ENCODE results near the gene SLC4A2.

Gene SLC4A2

DNA sequence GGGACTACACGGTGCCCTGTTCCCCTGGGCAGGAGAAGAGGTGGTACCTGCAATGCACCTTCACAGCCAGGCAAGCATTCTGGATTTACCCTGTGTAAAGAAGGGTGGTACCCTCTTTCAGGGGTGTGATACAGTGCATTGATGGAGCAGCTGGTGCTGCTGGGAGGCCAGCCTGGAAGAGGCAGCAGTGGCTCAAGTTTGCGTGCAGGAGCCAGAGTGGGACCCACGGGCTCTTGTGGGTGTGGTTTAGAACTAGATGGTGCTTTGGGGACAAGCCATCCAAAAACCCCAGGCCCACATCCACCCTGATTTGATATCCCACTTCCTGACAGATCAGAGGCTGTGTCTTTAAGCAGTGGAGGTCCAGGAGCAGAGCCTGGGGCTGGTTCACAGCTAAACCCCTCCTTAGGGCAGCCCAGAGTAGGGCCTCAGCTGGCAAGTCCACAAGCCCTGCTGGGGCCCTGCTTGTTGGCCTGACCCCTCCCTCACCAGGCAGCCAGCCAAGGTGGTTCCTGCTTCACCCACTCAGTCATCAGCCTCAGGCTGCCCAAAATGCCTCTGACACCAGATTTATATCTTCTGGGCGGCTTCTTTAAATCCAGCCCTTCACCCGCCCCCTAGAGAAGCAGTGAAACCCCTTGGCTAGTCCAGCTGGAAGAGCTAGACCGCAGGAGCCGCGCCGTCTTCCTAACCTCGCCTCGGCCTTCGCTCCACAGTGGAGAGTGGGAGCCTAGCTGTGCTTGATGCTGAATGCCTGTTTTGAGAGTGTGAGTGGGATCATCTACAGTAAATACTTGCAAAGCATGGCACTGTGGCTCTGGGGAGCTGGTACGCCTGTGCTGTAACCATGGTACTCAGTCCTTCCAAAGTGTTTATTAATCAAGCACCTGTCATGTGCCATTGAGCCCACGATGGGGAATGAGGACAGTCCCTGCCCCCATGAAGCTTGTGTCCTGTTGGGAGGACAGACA lies 12.5 kb upstream of the SLC4A2 start:
- DNase-seq: peak; percentile 75

DNA sequence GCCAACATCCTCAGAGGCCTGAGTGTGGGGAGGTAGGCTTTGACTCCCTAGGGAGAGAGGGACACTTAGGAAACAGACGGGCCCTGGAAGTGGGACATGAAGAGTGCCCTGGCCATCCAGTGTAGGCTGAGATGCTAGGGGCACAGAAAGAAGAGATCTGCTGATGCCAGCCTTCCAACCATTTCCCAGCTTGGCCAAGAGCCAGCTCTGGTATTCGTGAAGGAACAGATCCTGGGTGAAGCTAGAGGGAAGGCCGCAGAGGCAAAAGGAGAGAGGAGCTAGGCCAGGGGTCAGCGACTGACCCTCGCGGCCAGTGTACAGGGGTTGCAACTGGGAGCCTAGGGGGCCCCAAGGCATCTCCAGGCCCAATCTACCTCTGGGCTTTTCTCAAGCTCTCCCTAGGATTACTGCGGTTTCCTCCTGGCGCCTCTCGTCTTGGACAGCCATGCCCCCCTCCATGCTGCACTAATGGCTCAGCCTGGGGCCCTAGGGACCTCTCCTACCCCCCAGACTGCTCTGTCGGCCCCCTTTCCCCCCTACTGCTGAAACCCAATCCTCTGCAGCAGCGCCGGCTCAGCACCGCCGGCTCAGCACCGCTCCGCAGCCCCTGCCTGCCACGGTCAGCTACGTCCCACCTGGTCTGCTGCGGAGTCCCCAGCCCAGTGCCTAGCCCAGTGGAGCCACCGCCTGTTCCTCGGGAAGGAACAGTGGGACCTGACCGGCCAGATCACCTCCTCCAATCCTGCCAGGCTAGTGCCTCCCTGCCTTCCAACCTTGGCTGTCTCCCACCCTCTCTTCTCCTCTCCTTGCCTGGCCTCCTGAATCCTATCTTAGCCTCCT lies 11.2 kb upstream of the SLC4A2 start, which contains the start of gene ASIC3:
ASIC3 (plus strand) TSS at position 556 of the 840 bp plus-strand sequence. CDS start 355 bp downstream, outside the sequence.
- DNase-seq: no peak

DNA sequence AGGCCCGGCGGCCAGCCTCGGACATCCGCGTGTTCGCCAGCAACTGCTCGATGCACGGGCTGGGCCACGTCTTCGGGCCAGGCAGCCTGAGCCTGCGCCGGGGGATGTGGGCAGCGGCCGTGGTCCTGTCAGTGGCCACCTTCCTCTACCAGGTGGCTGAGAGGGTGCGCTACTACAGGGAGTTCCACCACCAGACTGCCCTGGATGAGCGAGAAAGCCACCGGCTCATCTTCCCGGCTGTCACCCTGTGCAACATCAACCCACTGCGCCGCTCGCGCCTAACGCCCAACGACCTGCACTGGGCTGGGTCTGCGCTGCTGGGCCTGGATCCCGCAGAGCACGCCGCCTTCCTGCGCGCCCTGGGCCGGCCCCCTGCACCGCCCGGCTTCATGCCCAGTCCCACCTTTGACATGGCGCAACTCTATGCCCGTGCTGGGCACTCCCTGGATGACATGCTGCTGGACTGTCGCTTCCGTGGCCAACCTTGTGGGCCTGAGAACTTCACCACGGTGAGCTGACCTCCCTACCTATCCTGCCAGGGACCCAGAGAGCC lies 10.4 kb upstream of the SLC4A2 start:
- no peak for DNase-seq

DNA sequence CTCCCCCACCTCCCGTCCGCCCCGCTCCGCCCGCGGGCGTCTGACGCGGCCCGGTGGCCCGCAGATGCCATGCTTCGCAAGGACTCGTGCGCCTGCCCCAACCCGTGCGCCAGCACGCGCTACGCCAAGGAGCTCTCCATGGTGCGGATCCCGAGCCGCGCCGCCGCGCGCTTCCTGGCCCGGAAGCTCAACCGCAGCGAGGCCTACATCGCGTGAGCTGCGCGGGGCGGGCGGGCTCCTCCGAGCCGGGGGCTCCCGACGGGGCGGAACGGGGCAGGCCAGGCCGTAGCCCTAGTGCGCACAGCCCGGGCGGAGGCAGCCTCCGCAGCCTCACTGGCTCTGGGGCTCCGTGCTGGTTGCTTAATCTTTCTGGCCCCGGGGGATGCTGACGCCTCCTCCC lies 8.3 kb upstream of the SLC4A2 start:
- DNase-seq: peak; percentile 78

DNA sequence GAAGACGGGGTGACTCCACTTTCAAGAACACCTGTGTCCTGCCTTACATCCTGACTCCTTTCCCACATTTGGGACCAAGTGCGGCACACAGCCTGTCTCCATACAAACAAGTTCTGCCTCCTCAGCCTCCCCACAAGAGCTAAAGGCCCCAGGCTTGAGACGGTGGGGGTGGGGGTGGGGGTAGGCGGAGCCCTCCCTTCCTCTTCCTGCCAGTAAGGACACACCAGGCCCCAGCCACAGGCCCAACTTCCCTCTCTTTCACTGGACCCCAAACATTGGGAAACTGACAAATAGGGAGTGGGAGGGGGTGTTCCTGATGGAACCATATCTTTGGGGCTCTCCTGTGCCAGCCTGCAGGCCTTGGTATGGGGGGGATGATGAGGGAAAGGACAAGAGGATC lies 6.3 kb upstream of the SLC4A2 start:
- no peak for DNase-seq

DNA sequence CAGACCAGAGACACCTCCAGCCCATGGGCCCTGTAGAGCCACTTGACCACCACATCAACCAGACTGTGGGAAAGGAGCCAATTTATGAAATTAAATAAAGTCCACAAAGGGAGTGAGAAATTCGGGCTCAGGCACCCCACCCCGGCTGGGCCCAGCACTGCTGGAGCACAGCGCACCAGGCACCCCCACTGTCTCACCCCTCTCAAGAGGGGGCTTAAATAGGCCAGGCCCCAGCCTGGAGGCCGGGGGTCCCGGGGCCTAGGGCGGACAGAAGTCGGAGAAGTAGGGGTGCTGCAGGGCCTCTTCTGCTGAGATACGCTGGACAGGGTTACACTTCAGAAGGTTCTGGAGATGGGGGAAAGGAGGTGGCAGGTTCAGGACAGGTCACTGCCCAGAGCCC lies 5.6 kb upstream of the SLC4A2 start:
- no peak for DNase-seq

DNA sequence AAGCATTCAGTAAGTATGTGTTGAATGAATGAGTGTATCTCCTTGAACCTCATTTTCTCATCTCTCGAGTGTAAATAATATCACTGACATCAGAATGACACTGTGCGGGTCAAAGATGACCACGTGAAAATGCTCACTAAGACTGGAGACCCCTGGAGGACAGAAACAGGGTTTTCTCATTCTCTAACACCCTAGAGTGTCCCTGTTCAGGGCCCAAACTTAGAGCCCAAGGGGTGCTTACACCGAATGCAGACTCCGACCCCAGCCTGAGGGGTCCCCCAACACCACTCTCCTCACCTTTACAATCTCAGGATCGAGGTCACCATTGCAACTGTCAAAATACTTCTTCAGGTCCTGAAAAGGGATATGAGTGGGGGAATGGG lies 3.1 kb upstream of the SLC4A2 start:
- no peak for DNase-seq

DNA sequence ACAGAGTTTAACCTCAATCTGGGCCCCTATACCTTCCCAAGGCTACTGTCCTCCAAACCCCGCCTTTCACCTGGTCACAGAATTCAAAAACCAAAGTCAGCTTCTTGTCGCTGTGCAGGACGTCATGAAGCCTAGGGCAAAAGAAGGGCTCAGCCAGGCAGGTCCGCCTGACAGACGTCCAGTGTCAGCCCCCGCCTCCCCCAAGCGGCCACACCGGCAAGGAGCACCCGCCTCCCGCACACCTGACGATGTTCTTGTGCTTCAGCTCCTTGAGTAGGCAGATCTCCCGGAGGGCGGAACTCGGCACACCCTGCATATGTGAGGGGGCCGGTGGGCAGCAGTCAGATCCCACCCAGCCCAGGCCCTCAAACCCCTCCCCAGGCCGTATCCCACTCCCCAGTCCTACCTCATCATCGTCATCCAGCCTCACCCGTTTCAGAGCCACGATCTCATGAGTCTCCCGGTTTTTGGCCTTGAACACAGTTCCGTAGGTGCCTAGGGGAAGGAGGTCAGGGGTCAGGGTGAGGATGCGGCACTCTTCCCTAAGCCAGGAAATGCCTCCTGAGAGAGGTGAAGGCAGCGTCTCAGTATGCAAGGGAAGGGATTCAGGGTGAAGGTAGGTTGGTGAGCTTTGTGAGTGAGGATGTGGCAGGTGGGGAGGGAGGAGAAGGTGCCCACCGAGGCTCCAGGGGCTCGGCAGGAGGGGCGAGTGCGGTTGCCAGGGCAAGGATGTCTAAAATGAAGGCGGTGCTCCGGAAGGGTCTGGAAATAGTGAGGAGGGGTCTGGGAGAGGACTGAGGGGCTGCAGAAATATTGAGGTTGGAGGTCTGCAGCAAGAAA lies 2.5 kb upstream of the SLC4A2 start:
- DNase-seq: no peak

DNA sequence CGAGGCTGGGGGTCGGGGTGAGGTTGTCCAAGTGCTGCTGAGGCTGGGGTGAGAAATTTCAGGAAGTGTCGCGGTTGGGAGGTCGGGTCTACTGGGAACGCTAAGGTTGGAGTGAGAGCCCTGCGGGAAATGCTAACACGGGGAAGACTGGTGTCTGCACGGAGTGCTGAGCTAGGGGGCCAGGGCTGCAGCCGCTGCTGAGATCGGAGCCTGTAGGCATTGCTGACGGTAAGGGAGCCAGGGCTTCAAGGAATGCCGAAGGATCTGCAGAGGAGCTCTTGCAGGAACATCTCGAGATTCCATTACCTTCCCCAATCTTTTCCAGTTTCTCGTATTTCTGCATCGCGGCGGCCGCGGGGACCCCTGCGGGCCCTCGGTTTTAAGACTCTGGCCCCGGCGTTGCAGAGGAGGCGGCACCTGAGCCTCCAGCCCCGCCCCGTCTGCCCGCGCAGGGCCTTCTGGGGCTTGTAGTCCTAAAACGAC lies 1.8 kb upstream of the SLC4A2 start, which contains the start of gene CDK5:
CDK5 (minus strand) TSS at position 392 of the 483 bp plus-strand sequence; CDS start at position 343, 49 bp downstream.
- no peak for DNase-seq

DNA sequence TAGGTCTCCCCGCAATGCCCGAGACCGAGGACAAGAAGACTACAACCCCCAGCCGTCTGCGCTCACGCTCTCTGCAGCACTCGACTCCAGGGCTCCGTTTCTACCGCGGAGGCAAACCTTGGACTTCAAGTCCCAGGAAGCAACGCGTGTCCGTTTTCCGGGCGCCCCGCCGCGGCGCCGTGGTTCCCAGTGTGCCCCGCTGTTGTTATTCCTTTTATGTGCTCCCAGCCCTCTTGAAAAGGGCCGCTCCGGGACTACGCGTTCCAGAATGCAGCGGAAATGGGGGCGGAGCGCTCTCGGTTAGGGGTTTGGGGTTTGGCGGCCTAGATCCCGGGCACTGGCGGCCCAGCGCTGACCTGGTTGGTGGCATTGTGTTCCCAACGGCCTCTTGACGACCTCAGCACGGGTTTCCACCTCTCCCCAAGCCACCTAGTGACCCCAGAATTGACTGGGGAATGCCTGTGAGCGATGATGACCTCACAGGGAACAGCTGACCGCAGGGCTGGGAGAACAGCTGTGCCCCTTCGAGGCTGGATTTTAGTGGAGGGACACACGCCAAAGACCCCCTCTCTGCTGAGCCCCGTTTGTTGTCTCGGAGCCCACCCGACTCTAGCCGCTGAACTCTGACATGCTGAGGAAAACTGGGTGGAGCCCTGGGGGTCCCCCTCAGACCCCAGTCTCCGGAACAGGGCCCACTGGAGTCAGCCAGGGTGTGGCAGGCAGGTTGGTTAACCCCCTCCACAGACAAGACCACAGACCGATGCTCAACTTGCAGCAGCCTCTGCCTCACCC lies 1.2 kb upstream of the SLC4A2 start:
- peak; percentile 99 for DNase-seq

DNA sequence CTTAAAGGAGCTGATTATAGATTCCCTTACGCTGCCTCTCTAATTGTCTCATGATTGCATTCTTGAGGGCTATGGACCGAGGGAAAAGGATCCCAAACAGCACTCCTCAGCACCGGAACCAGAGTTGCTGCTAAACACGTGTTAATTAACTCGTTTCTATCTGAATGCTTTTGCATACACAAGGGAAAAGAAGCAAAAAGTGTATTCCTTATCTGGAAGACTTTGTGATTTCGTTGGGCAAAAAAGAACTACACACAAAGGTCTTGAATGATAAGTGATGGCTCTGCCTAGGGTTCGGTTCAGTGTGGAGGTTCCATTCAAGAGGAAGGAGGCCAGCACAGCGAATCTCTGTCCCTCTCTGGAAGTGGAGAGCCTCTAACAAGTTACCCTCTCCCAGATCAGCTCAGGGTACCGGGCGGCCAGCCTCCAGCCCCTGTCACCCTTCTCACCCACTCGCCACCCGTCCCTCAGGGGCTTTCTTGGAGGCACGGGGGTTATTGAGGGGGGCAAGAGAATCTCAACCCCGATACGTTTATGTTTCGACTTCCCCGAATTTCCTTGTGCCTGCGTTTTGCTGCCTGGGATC lies 515 bp upstream of the SLC4A2 start:
- no peak for DNase-seq

DNA sequence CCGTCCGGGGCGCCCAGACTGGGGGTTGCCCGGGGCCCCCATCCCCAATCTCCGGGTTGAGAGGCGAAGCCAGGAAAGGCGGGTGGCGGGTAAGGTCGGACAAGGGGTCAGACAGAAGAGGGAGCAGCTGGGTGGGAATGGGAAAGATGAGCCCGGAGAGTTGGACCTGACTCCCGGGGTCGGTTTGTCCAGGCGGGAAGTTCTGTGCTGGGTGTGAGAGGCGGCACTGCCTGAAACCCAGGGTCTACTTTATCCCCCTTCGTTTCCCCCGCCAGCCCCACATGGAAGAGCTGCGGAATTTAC lies 675 bp downstream of the SLC4A2 start:
- DNase-seq: no peak

DNA sequence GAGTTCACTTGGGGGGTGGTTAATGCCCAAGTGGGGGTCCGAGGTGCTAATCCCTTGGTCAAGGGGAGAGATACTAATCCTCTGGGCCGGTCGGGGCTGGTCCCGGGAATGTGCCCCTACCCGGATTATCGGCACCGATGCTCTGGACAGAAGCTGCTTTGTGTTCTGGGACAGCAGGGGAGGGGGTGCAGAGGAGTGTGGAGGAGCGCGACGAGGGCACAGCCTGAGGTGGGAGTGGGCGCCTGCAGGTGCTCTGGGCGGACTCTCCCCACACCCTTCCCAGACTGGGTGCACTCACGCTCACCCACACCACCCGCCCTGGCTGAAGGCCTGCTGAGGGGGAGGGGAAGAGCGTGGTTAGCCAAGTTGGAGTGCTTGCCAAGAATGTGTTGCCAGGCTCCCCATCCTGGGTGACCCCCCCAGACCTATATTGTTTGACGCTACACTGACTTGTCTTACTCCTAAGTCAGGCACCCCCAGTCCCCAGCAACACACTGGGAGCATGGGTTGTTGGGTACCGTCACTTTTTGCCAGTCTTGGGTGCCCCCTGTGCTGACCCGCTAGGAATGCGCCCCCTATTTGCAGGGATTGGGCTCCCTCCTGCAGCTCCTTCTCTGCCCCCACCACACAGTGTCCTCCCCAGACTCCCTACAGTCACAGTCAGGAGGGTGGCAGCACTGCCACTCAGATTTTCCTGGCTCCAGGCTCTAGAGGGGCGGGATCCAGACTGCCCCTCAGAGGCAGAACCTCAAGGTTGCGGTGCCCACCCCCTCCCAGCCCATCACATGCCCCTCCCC lies 1.2 kb downstream of the SLC4A2 start:
- peak; percentile 78 for DNase-seq

DNA sequence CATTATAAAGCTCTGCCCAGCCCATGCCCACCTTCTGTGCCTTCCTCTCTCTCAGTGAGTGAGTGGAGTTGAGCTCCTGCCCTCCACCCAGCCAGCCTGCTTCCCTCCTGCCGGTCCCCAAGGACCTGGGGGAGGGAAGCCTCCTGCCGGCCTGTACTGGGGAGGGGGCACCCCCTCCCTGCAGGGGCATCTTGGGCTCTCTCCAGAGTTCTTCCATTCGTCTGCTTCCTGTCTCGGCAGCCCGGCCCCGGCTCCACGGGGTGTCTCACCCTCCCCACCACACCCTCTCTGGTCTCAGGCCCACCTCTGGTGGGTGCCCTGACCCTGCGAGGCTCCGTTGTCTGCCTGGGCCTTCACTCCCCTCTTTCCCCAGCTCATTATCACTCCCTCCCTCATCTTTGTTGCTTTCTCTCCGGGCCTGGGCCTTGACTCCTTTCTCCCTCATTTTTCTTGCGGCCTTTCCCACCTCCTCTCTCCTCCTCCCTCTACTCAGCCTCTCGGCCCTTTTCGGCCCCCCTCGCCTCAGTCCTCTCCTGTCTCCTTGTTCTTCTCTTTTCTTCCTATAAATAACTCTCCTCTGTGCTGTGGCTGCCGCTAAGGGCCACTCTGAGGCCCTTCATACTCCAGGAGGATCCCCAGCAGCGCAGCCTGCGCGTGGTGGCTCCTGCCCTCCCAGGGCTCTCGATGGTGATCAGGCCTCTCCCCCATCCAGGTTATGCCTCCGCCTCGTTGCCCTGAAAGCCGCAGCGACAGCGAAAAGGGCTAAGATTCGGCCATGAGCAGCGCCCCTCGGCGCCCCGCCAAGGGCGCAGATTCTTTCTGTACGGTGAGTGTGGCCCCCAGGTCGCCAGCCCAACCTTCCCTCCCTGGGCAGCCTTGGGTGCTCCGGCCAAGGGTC lies 2.1 kb downstream of the SLC4A2 start:
- DNase-seq: no peak

DNA sequence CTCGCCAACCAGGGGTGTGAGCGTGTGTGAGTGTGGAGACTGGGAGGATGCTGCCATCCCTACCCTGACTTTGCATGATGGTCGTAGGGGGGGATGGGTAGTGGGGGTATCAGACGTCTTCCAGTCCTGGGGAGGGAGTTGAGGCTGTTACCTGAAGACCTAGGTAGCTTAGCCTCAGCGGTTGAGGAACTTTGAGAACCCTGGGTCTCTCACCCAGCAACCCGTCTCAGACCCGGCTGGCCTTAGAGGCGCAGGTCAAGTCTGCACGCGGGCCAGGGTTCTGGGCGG lies 2.7 kb downstream of the SLC4A2 start:
- no peak for DNase-seq

DNA sequence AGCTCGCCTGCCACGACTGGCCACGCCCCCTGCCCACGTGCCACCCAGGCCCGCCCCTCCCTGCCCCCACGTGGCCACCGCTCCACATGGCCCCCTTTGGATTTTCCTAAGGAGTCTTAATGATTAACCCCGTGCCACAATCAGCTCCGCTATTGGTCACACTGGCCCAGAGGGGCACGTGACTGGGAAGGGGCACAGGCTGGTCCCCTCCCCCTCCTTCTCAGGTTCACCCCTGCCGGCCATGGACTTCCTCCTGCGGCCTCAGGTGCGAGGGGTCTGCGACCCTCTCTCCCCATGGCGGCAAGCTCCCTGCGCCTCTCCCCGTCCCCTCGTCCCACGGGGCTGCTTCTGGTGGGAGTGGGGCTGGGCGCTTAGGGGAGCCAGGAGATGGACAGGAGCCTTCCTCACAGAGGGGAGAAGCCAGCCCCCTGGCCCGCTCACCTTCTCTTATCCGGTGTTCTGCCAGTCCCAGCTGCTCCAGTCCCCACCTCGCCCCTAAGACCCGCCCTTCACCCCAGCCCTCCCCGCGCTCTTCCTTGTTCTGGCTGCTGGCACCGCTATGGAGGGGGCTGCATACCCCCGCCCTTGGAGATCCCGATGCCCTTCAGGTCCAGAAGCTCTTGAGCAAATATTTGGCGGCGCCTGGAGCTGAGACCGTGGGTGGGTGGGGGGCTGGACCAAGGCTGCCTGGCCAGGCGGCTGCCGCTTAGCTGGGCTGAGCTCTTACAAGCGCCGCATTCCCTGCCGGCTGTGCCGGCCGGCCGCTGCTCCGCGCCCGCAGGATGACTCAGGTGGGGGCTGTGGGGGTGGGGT lies 3.2 kb downstream of the SLC4A2 start:
- peak; percentile 38 for DNase-seq

DNA sequence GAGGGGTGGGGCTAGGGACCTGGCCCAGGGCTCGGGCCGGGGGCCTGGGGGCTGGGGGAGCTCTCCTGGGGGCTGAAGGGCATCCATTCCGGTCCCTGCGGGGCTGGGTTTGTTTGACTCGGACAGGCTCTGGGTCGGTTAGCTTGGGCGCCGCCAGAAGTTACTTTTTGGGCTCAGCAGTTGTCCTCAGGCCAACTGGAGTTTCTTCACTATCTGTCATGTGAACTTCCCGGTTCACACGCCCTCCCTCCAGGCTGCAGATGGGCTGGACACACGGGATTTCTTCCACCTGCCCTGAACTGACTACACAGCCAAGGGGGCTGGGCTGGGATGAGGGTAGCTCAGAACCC lies 3.8 kb downstream of the SLC4A2 start:
- no peak for DNase-seq

DNA sequence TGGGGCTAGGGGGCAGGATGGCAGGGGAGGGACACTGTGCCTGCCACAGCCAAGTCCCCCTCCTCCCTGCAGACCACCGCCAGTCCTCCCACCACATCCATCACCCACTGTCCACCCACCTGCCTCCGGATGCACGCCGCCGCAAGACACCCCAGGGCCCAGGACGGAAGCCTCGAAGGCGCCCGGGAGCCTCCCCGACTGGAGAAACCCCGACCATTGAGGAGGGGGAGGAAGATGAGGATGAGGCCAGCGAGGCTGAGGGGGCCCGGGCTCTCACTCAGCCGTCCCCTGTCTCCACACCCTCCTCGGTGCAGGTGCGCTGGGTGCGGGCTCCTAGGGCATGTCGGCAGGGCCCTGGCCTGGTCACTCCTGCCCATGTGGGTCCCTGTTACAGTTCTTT lies 5.1 kb downstream of the SLC4A2 start:
- no peak for DNase-seq

DNA sequence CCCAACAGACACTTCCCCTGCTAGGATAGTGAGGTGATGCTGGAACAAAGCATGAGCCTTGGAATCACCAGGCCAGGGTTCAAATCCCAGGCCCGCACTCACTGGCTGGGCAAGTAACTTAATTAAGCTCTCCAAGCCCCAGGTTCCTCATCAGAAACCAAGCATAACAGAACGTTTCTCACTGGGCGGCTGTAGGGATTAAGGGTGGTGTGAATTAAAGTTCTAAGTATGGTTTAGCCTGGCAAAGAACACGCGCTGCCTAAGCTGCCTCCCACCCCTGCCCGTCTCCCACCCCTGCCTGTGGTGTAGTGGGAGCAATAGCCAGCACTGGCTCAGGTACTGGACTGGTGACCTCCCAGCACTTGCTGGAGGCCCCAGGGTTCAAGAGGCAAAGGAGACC lies 5.6 kb downstream of the SLC4A2 start:
- DNase-seq: no peak

Measured in hematopoietic multipotent progenitor cell treated with erythropoietin and hydrocortisone succinate and interleukin-3 and kit ligand, for 6 days (in vitro differentiated cells).